ENCODE results near the gene SEC11C.
"Not testable (repeated sequence)": the region's sequence is repeated elsewhere in the genome, so short reads cannot be mapped to it uniquely, and the experiment has no call there.

The SEC11C gene

DNA sequence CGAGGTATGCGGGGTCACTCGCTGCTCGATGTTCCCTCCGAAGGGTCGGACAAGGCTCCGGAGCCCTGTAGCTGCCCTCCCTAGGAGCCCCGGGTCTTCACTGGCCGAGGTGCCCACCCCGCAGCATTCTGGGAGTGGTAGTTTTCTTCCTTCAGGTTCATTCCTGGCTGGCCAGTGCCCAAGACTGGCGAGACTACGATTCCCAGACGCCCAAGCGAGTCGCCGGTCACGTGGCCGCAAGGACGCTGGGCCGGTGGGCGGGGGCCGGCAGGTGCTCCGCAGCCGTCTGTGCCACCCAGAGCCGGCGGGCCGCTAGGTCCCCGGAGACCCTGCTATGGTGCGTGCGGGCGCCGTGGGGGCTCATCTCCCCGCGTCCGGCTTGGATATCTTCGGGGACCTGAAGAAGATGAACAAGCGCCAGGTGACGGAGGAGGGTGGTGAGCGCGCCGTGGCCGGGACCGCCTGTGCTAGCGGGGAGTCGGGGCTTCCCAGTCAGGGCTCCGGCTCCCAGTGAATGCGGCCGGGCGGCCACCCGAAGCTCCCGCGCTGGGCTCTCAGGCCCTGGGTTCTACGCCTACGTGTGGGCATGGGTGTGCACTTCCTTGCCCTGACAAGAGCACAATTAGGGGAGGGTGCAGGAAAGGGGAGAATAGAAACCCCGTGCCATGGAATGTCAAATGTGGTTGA is at the start of gene SEC11C:
Gene SEC11C (plus strand): TSS at position 270 of the 687 bp plus-strand sequence. CDS start 65 bp downstream, at position 335.
- peak; percentile 97 for DNase-seq

DNA sequence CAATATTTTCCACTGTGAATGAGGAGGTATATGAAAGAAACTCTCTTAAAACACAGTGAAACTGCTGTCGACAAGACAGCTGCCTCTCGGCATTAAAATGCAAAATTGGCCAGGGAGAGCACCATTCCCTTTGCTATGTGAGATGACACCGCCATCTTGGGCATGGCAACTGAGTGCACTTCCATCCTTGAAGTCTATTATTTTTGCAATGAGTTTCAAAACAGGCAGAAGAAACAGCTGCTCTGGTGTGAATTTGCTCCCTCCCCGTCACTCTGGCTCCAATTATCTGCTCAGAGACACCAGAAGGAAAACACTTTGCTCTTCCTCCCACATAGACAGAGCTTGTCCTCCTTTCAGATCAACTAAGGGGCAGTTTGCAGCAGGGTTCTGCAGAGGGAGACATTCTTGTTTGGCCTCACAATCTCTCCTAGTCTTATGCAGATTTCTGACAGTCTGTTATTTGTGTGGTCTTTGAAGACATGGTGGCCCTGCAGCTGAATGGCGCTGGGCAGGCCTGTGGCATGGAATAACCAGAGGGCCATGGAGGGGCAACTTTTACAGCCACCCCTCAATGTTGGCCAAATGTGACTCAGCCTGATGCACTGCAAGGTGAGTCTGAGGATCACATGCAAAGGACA is 48.6 kb upstream of the SEC11C start:
- no peak for DNase-seq

DNA sequence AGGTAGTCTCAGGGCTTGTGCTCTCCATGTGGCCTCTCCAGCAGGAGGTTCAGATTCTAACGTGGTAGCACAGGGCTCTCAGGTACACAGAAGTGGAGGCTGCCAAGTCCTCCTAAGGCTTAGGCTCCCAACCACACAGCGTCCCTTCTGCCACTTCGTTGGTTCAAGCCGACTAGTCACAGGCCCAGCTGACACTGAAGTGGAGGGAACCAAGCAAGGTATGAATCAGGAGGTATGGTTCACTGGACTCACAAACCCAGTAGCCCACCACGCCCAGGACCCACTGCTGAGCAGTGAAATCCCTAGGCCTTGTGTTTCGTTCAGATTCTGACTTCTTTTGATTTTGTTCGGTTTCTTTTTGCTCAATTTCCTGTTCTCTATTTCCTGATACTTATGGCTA is 46.0 kb upstream of the SEC11C start:
- peak in 1 of 2 donors; percentile 17 for DNase-seq

DNA sequence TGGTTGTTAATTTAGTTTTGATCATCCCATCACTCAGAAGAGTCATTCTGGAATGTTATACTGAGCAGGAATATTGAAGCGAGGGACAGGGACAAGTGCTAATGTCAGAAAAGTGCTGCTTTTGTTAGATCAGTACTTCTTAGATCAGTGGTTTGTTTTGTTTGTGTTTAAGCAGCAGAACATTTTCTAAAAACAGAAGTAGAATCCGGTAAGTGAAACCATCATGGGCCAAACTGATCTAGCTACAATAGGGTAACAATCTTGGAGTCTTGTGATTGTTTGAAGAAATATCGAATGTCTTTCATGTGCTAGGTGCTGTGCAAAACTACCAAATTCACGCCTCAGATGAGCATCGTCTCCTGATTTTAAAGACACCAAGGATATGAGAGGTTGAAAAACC is 45.1 kb upstream of the SEC11C start:
- DNase-seq: no peak

DNA sequence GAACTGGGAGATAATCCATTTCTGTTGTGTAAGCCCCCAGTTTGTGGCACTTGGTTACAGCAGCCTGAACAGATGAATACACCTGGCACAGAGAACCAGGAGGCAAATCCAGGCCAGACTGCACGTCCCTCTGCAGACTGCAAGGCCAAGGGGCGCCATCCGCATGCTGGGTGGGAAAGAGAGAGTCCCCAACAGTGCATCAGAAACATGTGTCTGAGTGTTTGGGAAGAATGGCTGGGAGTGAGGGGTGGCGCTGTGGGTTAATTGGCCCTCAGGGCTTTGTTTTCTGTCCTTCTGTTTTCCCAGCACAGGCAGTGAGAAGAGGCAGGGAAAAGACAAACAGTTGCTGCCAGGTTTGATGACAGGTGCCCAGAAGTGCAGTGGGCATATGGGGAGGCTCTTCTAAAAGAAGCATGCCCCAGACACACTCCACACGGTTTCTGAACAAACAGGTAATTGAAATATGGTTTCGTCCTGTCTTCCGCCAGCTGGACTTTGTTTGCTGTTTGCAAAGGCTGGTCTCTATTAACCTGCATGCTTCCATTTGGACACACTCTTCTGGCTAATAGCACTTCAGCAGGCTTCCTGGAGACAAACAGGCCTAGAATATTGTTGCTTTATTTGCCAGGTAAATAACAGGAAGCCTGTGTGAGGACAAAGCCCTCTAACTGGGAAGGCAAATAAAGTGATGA is 43.4 kb upstream of the SEC11C start:
- no peak for DNase-seq

DNA sequence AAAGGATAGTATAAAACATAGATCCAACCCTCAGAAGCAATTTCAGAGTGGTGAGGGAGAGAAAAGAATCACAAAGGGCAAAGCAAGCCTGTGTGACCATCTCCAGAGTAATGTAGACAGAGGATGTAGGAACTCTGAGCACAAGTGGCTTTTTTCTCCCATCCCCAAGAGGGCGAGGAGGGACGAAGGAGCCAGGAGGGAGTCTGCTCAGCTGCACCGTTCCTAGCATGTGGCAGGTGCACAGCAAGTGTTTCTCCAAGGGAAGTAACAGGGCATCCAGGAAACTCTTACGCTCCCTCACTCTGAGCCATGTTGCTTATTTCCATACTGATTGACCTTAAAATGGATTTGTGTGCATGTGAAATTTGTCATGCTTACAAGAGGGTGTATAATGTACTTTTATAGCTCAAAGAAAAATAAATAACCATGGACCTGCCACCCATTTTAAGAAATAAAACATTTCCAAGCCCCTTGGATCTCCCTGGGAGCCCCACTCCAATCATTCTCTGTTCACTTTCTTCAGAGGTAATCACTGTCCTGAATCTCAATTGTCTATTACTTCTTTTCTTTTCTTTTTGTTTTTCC is 37.8 kb upstream of the SEC11C start:
- DNase-seq: no peak

DNA sequence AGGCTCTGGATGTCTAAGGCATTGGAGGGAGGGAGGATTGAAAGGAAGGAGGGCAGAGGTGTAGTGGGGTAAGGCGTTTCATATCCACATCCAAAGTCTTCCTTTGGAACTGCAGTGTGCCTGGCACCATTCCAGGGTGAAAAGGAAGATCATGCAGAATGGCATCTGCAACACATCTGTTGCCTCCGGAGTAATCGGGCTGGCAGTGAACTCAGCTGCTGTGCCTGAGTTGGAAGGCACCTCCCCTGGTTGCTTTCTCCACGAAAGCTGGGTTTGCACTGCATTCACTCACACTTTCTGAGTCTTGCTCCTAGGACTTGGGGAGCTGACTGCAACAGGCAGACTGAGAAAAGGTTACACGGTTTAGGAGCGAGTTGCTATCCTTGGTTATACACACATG is 30.3 kb upstream of the SEC11C start:
- no peak for DNase-seq

DNA sequence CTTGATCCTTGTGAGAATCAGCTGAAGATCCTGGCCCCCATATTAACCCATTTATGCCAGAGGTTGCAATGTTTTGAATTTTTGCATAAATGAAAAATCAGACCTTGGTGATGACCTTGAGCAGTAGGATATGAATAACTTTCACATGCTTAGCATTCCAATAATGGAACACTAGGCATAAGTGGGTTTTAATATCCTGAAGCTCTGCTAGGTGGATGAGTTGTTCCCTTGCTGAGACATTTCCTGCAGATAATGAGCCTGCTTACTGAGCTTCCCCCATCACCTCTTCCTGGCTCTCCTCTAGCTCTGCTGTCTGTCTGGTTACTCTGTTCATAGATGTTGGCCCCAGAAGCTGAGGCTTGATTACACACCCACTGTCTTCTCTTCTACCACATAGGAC is 25.5 kb upstream of the SEC11C start:
- DNase-seq: no peak

DNA sequence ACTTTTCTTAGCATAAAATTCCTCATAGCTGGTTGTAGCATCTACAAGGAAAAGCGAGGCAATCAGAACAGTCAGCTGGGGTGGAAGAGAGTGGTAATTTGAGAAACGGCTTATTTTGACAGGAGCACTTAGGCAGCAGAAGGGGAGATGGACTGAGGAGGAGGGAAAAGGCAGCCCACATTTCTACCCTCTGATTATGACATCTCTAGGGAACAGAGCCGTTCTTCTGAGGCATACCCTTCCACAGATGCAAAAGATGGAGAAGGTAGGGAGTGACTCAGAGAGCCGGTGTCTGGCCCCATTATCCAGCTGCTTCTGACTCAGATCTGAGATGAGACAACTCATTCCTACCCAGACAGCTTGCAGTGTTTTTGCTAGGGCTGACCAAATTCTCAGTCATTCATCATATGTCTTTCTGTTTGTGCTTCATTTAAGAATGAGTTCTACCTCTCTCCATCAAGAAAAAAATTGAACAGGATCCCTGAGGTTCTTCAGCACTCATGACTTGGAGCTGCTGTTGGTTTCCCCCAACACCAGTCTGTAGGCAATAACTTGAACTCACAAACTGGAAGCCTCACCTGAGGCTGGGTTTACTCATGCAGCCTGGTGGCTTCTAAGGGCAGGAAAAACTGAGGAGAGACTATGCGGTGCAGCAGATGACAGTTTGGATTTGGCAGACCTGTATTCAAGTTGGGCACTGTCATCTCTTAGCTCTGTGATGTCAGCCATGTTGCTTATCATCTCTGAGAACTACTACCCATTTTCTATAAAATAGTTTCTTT is 15.9 kb upstream of the SEC11C start:
- no peak for DNase-seq

DNA sequence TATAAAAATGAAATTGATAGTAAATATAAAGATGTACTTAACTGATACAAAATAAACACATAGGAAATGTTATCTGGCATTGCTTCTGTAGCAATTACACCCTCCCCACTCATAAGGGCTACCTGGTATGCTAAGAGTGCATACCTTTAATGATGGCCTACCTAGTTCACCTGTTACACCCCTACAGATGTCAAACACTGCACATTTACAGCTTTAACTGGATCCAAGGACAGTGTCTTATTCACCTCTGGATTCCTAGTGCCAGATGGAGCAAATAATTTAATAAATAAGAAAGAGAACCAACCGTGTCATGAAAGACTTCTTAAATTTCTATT is 15.3 kb upstream of the SEC11C start:
- DNase-seq: no peak

DNA sequence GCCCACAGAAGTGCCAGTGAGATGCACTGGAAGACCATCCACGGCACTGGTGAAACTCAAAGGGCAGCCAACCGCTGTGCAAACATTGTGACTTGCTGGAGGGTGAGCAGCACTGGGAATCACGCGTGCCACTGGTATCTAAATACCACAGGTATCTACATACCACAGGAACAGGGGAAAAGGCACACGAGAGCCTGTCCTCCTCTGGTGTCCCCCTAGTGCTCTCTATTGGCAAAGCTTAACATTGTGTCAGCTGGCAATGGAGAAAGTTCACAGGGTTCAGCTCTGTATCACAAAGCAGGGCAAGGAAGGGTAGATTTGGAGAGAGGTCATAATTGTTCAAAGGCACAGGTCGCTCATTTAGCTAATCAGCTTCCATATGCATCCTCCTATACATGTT is 12.6 kb upstream of the SEC11C start:
- DNase-seq: no peak

DNA sequence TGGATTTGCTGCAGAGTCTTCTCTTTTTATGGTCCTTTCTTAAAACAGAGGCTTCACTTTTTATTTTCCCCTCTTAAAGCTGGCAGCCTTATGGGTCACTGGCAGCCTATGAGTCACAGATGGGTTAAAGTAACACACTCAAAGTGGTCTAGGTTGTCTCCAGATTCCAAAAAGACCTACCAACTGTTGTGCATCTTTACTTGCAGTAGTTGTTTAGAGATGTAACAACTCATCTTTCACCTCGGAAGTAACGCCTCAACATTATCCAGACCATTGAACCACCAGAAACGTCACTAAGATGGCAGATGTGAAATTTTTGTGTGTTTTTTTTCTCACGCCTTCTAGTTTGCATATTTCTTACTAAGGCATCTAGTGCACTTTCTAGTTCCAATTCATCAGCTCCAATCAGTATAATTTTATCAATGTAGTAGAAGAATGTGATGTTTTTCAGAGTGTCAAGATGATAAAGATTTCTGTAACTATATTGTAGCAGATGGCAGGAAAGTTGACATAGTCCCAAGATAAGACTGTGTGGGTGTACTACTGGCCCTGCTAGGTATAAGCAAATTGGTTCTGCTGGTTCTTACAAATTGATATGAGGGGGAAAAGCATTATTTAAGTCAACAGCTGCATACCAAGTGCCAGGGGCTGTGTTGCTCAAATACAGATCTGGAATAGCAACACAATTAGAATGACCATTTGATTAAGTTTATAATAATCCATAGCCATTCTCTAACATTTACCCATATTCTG is 9.6 kb upstream of the SEC11C start:
- no peak for DNase-seq

DNA sequence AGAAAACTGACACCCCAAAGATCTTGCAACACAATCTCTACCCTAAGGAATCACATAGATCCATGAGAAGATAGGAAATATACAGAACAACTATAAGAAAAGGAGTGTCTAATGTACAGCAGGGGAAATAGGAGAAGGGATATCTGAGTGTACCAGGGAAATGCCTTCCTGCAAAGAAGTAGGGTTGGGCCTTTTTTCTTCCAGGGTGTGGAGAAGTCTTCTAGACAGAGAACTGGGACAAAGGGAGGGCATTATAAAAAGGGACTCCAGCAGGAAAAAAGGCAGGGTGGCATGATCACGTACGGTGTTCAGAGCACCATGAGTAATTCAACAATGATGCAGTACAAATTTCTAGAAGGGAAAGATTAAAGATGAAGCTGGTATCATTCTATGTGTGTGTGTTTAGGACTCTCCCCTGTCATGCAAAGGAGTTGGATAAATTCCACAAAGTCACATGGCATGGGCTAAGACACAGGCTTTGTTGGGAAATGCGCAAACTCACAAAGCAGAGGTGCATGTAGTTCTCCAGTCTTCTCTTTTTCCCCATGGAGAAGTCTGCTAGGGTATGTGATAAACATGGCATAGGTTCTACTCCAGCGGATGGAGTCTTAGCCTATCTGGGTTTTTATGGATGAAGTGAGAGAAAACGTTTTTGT is 6.7 kb upstream of the SEC11C start:
- no peak for DNase-seq

DNA sequence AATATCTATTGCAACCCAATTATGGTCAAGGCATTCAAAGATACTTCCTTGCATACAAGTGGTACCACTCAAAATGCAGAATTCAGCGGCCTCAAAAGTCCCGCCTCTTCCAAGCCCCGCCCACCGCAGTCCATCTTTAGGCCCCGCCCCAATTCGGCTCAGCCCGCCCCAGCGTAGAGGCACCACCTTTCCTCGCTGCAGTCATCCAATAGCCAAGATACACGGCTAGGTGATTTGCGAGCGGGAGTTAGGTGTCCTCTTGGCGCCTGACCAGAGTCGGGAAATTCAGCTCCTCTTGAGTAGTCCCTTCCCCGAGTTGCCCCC is 431 bp upstream of the SEC11C start:
- peak; percentile 93 to 95 for DNase-seq

DNA sequence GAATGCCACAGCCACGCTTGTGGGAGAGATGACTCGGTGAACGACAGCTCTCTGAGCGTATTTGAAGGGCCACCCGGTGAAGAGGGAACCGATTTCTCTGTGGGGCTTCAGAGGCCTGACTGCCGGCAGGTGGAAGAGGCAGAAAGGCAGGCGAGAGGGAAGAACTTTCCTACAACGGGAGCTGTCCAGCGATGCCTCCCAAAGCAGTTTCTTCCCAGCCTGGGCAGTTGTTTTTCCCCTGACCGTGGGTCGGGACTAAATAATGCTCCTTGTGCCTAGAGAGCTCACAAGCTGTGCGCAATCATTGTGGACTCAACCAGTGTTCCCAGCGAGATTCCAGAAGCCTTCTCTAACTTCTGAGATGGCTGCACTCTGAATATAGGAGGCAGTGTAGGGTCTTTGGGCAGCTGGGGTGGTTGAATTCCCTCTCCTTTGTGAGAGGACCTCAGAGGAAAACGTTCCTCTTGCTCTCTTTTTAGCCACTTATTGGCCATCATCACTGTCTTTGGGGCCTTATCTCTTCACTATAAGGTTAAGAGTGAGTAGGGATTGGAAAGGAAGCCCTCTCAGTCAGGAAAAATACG is 710 bp downstream of the SEC11C start:
- DNase-seq: no peak

DNA sequence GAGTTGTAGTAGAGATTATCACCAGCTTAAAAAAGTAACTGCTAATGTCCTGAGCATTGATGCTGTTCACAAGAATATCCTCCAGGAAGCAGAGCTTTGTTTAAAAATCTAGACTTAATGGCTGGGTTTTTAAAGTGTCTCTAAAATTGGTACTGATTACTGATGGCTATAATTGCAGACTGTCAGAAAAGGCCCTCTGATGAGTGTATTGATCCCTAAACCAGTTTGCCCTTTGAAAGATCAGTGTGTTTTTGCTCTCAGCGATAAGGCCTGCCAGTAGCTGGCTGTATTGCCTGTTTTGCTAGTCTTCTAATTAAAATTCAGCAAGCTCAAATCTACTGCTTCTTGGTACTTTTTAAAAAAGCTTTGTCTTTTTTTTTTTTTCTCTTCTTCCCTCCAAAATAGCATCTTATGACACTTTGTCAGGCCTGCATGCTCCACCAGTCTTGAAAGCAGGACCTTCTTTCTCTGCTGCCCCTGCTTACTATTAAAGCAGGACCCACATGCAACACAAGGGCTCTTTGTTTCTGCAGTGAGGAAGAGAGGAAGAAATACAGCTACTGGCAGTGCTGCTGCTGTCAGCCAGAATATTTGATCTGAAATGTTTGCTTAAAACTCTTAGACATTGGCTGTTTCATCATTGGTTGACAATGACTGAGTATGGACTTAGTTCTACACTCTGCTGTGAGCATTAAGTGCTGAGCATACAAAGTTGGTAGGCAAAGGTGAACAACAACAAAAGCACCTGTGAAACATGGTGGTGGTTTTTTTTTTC is 1.8 kb downstream of the SEC11C start:
- DNase-seq: no peak

DNA sequence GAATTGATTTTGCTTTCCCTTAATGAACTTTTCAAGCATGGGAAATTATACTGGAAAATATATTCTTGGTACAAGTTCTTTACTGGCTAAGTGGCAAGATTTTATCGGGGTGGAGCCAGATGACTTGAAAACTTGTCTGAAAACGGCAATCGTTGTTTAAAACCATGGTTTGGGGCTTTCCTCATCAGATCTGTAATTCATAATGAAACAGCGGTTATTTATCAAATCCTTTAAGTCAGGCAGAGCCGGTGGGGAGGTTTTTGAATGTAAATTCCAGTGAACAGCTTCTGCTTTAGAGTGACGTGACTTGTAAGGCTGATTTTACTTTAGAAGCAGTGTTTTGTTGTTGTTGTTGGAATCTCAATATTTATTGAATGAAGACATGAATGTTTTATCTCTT is 2.6 kb downstream of the SEC11C start:
- DNase-seq: peak in 1 of 2 donors; percentile 32

DNA sequence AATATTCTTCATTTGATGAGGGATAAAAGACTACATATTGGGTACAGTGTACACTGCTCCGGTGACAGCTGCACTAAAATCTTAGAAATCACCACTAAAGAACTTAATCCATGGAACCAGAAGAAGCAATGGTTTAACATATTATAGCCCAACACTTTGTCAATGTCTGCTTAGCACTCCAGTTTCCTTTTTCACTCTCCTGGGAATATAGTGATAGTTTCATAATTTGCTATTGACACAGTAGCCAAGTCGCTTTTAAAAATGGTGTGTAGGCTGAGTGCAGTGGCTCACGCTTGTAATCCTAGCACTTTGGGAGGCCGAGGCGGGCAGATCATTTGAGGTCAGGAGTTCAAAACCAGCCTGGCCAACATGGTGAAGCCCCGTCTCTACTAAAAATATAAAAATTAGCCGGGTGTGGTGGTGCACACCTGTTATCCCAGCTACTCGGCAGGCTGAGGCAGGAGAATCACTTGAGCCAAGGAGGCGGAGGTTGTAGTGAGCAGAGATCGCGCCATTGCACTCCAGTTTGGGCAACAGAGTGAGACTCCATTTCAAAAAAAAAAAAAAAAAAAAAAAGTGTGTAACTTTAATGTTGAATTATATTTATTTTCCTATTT is 3.2 kb downstream of the SEC11C start:
- DNase-seq: not testable (repeated sequence)

DNA sequence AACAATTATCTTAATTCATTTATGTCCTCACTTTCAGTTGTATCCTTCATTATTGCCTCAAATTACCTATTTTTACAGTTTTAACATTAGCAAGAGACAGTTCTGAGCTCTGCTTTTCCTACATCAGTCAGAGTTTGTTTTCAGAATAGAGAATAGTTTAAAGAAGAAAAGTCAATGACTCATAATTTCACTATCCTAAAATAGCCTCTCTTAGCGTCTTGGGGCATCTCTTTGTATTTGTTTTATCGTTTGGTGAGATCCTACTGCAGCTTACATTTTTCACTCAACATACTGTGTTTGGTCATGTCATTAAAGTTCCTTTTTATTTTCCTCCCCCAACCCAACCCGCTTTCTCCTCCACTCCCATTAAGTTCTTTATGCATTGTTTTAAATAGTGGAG is 3.8 kb downstream of the SEC11C start:
- no peak for DNase-seq

DNA sequence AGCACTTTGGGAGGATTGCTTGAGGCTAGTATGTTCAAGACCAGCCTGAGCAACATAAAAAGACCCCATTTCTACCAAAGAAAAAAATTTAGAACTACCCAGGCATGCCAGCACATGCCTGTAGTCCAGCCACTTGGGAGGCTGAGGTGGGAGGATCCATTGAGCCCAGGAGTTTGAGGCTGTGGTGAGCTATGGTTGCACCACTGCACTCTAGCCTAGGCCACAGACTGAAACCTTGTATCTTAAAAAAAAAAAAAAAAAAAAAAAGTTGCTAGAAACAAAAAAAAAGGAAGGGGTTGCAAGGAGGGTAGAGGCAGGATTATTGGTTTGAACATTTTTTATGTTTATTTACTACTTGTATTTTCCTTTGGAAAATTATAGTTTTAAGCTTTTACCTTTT is 4.8 kb downstream of the SEC11C start:
- no peak for DNase-seq
